ENCODE measurements around the gene CGB5.
"Not testable (repeated sequence)": the region's sequence is repeated elsewhere in the genome, so short reads cannot be mapped to it uniquely, and the experiment has no call there.

The CGB5 gene

DNA sequence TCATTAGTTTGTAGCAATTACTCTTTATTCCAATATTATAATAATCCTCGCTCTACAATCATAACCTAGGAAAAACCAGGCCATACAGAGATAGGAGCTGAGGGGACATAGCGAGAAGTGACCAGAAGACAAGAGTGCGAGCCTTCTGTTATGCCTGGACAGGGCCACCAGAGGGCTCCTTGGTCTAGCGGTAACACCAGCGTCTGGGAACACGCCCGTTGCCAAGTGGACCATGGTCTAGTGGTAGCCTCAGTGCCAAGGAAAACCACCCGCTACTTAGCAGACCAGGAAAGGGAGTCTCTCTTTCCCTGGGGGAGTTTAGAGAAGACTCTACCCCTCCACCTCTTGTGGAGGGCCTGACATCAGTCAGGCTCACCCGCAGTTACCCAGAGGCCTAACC is 31.2 kb downstream of the CGB5 start:
- not testable (repeated sequence) for H3K27ac ChIP-seq (ENCODE audit: low read depth, low read length); H3K36me3 ChIP-seq (ENCODE audit: control insufficient read depth, insufficient read depth, low read length); H3K4me3 ChIP-seq (ENCODE audit: low read depth, low read length); H3K4me1 ChIP-seq (ENCODE audit: control insufficient read depth, insufficient read depth, low read length); H3K9me3 ChIP-seq (ENCODE audit: control insufficient read depth, insufficient read depth, low read depth, low read length); H3K9ac ChIP-seq (ENCODE audit: low read length)
- peaks cover 49% of the 10 kb centered on the region for H3K27me3 ChIP-seq (ENCODE audit: control insufficient read depth, insufficient read depth, low read length)

DNA sequence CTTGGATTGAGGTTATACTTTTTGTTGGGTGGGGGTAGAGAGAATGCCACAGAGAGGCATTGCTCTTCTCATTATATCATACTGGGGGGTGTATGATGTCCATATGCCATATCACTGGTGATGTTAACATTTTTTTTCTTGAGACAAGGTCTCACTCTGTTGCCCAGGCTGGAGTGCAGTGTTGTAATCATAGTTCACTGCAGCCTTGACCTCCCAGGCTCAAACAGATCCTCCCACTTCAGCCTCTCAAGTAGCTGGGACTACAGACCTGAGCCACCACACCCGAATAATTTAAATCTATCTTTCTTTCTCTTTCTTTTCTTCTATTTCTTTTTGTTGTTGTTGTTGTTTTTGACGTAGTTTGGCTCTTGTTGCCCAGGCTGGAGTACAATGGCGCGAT is 36.7 kb downstream of the CGB5 start:
- H3K9ac ChIP-seq (ENCODE audit: low read length): no peak overlapping the region
- H3K27me3 ChIP-seq (ENCODE audit: control insufficient read depth, insufficient read depth, low read length): 0 out of 2 replicates have a peak, but pooled peaks cover 3% of the 10 kb centered on the region
- 0 out of 2 replicates have a peak, but pooled peaks cover 5% of the 10 kb centered on the region for H3K9me3 ChIP-seq (ENCODE audit: control insufficient read depth, insufficient read depth, low read depth, low read length)
- no peaks in the 10 kb centered on the region for H3K4me1 ChIP-seq (ENCODE audit: control insufficient read depth, insufficient read depth, low read length)
- H3K36me3 ChIP-seq (ENCODE audit: control insufficient read depth, insufficient read depth, low read length): no peaks in the 10 kb centered on the region
- H3K4me3 ChIP-seq (ENCODE audit: low read depth, low read length): no peak overlapping the region
- no peak overlapping the region for H3K27ac ChIP-seq (ENCODE audit: low read depth, low read length)

DNA sequence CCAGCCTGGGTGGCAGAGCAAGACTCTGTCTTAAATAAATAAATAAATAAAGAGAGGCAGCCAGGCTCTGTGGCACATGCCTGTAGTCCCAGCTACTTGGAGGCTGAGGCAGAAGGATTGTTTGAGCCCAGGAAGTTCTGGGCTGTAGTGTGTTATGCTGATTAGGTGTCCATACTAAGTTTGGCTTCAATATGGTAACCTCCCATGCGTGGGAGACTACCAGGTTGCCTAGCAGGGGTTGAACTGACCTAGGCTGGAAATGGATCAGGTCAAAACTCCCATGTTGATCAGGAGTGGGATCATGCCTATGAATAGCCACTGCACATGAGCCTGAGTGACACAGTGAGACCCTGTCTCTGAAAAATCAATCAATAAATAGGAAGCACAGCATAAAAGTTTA is 37.6 kb downstream of the CGB5 start:
- 0 out of 2 replicates have a peak, but pooled peaks cover 5% of the 10 kb centered on the region for H3K9me3 ChIP-seq (ENCODE audit: control insufficient read depth, insufficient read depth, low read depth, low read length)
- H3K27ac ChIP-seq (ENCODE audit: low read depth, low read length): no peak overlapping the region
- no peak overlapping the region for H3K9ac ChIP-seq (ENCODE audit: low read length)
- H3K27me3 ChIP-seq (ENCODE audit: control insufficient read depth, insufficient read depth, low read length): 0 out of 2 replicates have a peak, but pooled peaks cover 3% of the 10 kb centered on the region
- no peak overlapping the region for H3K4me3 ChIP-seq (ENCODE audit: low read depth, low read length)
- H3K4me1 ChIP-seq (ENCODE audit: control insufficient read depth, insufficient read depth, low read length): peaks cover 1% of the 10 kb centered on the region; the same call in 1 of the 2 replicates
- peaks cover 1% of the 10 kb centered on the region for H3K36me3 ChIP-seq (ENCODE audit: control insufficient read depth, insufficient read depth, low read length)

DNA sequence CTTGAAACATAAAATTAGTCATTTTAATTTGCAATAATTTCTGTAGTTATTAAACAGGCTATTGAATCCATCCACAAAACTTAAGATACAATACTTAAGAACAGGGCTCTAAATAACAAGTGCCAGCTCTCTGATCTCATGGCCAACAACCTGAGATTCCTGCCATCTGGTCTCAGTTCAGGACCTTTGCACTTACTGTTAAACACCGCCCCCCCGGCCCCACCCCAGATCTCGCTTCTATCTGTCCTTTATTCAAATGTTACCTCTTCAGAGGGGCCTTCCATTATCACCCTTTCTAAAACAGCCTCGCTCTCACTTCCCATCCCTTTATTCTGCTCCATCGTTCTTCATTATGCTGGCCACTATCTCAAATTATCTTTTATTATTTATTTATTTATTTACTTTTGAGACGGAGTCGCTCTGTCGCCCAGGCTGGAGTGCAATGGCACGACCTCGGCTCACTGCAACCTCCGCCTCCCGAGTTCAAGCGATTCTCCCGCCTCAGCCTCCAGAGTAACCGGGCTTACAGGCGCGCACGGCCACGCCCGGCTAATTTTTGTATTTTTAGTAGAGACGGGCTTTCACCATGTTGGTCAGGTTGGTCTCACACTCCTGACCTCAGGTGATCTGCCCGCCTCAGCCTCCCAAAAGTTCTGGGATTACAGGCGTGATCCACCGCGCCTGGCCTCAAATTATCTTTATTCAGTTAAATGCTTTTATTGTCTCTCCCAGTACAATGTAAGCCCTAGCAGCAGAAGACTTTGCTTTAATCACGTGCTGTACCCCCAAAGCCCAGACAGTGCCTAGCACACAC is 40.8 kb downstream of the CGB5 start:
- H3K9ac ChIP-seq (ENCODE audit: low read length): peak overlapping the region; percentile 99
- H3K27me3 ChIP-seq (ENCODE audit: control insufficient read depth, insufficient read depth, low read length): 0 out of 2 replicates have a peak, but pooled peaks cover 3% of the 10 kb centered on the region
- peak overlapping the region; percentile 89 for H3K4me3 ChIP-seq (ENCODE audit: low read depth, low read length)
- peaks cover 26% of the 10 kb centered on the region for H3K36me3 ChIP-seq (ENCODE audit: control insufficient read depth, insufficient read depth, low read length)
- H3K27ac ChIP-seq (ENCODE audit: low read depth, low read length): no peak overlapping the region
- peaks cover 5% of the 10 kb centered on the region for H3K4me1 ChIP-seq (ENCODE audit: control insufficient read depth, insufficient read depth, low read length)
- H3K9me3 ChIP-seq (ENCODE audit: control insufficient read depth, insufficient read depth, low read depth, low read length): 0 out of 2 replicates have a peak, but pooled peaks cover 5% of the 10 kb centered on the region

DNA sequence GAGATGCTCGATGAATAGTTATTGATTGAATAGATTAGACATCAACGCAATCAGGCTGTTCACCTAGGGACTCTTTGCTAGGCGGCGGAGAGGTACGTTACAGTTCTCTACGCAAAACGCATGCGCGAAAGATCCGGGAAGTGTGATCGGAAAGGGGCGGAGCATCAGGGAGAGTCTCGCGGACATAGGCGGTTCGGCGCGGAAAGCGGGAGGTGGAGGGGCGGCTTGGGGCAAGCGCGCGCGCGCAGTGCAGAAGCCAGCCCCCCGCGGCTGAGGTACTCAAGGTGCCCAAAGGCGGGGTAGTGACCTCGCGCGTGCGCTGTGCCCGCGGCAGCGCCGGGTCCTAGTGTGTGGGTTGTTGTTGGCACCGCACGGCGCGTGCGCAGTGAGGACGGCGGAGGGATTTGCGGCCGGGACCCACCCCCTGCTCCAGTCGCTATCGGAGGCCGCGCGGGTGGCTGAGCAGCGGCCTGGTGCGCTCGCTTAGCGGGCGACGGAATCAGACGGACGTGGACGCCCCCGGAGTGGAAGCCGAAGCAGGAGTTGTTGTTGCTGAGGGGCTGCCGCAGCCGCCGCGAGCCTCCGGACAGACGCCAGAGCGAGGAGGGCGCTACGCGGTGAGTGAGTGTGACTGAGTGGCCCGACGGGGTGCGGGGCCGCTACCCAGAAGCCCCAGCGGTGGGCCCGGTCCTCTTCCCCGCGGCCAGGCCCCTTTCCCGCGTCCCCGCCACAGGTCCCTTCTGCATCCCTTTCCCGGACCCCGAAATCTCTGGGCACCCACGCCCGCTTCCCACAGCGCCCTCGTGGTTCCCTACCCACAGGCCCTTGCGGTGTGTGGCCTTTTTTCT is 41.6 kb downstream of the CGB5 start, which contains the start of gene SNRNP70:
Gene SNRNP70 (plus strand): TSS at position 432 of the 848 bp plus-strand sequence. CDS start 964 bp downstream, outside the sequence.
- H3K9ac ChIP-seq (ENCODE audit: low read length): peak within 1 kb of the TSS; percentile 99
- H3K36me3 ChIP-seq (ENCODE audit: control insufficient read depth, insufficient read depth, low read length): peaks cover 32% of the 10 kb centered on the region
- peaks cover 5% of the 10 kb centered on the region for H3K4me1 ChIP-seq (ENCODE audit: control insufficient read depth, insufficient read depth, low read length)
- 0 out of 2 replicates have a peak, but pooled peaks cover 2% of the 10 kb centered on the region for H3K27me3 ChIP-seq (ENCODE audit: control insufficient read depth, insufficient read depth, low read length)
- H3K9me3 ChIP-seq (ENCODE audit: control insufficient read depth, insufficient read depth, low read depth, low read length): 0 out of 2 replicates have a peak, but pooled peaks cover 5% of the 10 kb centered on the region
- H3K4me3 ChIP-seq (ENCODE audit: low read depth, low read length): peak within 1 kb of the TSS; percentile 89
- peak within 1 kb of the TSS; percentile 92 for H3K27ac ChIP-seq (ENCODE audit: low read depth, low read length)

DNA sequence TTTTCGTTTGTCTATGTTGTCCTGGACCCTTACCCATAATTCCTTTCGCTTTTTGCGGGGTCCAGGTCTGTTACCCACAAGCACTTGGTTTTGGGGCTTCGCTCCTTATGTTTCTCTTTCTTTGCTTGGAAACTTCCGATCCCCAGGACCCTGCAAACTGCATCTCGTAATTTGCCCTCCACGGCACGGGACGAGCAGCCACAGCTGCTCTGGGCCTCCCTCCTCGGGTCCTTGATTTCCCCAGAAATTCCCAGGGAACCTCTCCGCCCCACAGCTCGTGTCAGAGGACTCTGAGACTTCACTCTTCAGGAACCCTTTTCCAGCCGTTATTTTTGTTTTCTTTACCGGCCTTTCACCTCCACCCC is 42.2 kb downstream of the CGB5 start:
- peak overlapping the region; percentile 89 for H3K4me3 ChIP-seq (ENCODE audit: low read depth, low read length)
- H3K27ac ChIP-seq (ENCODE audit: low read depth, low read length): peak overlapping the region; percentile 92
- H3K9ac ChIP-seq (ENCODE audit: low read length): peak overlapping the region; percentile 99
- H3K36me3 ChIP-seq (ENCODE audit: control insufficient read depth, insufficient read depth, low read length): peaks cover 38% of the 10 kb centered on the region
- H3K27me3 ChIP-seq (ENCODE audit: control insufficient read depth, insufficient read depth, low read length): no peaks in the 10 kb centered on the region
- 0 out of 2 replicates have a peak, but pooled peaks cover 5% of the 10 kb centered on the region for H3K9me3 ChIP-seq (ENCODE audit: control insufficient read depth, insufficient read depth, low read depth, low read length)
- H3K4me1 ChIP-seq (ENCODE audit: control insufficient read depth, insufficient read depth, low read length): peaks cover 5% of the 10 kb centered on the region

DNA sequence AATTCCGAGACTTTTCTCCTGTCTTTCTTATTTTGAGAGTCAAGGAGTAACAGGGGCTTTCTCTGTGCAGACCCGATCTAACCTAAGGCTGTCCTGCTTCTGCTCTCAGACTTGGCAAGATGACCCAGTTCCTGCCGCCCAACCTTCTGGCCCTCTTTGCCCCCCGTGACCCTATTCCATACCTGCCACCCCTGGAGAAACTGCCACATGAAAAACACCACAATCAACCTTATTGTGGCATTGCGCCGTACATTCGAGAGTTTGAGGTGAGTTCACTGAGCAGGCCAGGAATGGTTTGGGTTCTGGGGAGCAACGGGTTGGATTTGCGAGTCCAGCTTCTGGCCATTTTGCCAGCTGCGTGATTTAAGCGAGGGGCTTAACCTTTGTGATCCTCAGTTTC is 42.6 kb downstream of the CGB5 start:
- peak overlapping the region; percentile 99 for H3K9ac ChIP-seq (ENCODE audit: low read length)
- H3K4me3 ChIP-seq (ENCODE audit: low read depth, low read length): peak overlapping the region; percentile 89
- H3K4me1 ChIP-seq (ENCODE audit: control insufficient read depth, insufficient read depth, low read length): peaks cover 5% of the 10 kb centered on the region
- H3K27ac ChIP-seq (ENCODE audit: low read depth, low read length): peak overlapping the region; percentile 92
- H3K36me3 ChIP-seq (ENCODE audit: control insufficient read depth, insufficient read depth, low read length): peaks cover 42% of the 10 kb centered on the region
- no peaks in the 10 kb centered on the region for H3K27me3 ChIP-seq (ENCODE audit: control insufficient read depth, insufficient read depth, low read length)
- H3K9me3 ChIP-seq (ENCODE audit: control insufficient read depth, insufficient read depth, low read depth, low read length): 0 out of 2 replicates have a peak, but pooled peaks cover 5% of the 10 kb centered on the region

DNA sequence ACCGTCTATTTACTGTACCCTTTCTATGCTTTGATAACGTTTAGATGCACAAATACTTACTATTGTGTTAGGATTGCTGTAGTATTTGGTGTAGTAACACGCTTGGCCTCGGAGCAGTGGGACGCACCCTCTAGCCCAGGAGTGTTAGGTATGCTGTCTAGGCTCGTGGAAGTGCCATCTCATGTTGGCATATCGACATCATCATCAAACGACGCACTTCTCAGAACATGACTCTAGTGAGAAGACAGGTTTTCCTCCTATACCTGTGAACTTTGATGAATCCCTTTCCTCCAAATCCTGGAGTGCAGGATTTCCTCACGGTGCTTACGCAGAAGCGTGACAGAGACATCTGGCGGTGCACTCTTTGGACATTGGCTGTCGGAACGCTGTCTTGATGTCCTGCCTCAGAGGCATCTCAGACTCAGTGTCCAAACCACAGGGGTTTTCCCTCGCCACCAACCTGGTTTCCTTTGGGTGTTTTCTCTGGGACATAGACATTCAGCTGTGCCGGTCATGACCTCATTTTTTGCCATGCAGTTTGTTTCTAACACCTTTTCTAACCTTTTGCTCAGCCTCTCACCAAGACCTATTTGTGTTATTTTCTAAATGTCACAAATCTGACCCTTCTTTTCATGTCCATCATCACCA is 47.9 kb downstream of the CGB5 start:
- H3K9me3 ChIP-seq (ENCODE audit: control insufficient read depth, insufficient read depth, low read depth, low read length): no peaks in the 10 kb centered on the region

DNA sequence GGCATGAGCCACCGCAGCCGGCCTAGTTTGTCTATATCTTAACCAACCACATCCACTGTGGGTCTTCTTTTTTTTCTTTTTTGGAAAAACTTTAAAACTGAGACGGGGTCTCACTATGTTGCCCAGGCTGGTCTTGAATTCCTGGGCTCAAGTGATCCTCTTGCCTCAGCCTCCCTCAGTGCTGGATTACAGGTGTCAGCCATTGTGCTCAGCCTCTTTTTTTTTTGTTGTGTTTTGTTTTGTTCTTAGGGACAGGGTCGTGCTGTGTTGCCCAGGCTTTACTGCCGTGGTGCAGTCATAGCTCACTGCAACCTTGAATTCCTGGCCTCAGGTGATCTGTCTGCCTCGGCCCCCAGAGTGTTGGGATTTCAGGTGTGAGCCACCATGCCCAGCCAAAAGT is 49.0 kb downstream of the CGB5 start:
- no peak overlapping the region for H3K4me3 ChIP-seq (ENCODE audit: low read depth, low read length)
- H3K9ac ChIP-seq (ENCODE audit: low read length): no peak overlapping the region
- no peaks in the 10 kb centered on the region for H3K27me3 ChIP-seq (ENCODE audit: control insufficient read depth, insufficient read depth, low read length)
- H3K4me1 ChIP-seq (ENCODE audit: control insufficient read depth, insufficient read depth, low read length): peaks cover 5% of the 10 kb centered on the region; the same call in 1 of the 2 replicates
- no peak overlapping the region for H3K27ac ChIP-seq (ENCODE audit: low read depth, low read length)
- H3K36me3 ChIP-seq (ENCODE audit: control insufficient read depth, insufficient read depth, low read length): peaks cover 85% of the 10 kb centered on the region
- no peaks in the 10 kb centered on the region for H3K9me3 ChIP-seq (ENCODE audit: control insufficient read depth, insufficient read depth, low read depth, low read length)

More for the DNA sequence above, 47.9 kb downstream of the CGB5 start:
- peaks cover 84% of the 10 kb centered on the region for H3K36me3 ChIP-seq (ENCODE audit: control insufficient read depth, insufficient read depth, low read length)
- no peak overlapping the region for H3K4me3 ChIP-seq (ENCODE audit: low read depth, low read length)
- H3K27ac ChIP-seq (ENCODE audit: low read depth, low read length): no peak overlapping the region
- no peak overlapping the region for H3K9ac ChIP-seq (ENCODE audit: low read length)
- no peaks in the 10 kb centered on the region for H3K27me3 ChIP-seq (ENCODE audit: control insufficient read depth, insufficient read depth, low read length)
- peaks cover 1% of the 10 kb centered on the region for H3K4me1 ChIP-seq (ENCODE audit: control insufficient read depth, insufficient read depth, low read length)
